Neuronal stem cell (in vitro differentiated cells): ENCODE measurements around the gene HNRNPLL.

Experiments used
- DNase-seq: peaks from one replicate; pipeline ENCODE4 v3.0.0-alpha.2; 2013; ENCODE audit warnings: low spot score
- H2AFZ ChIP-seq: one replicate; pipeline ENCODE4 v1.6.1; 2013; ENCODE audit warnings: mild to moderate bottlenecking, low read length, inconsistent platforms
- H2AK5ac ChIP-seq: 2 replicates; pipeline ENCODE4 v1.6.1; 2013; ENCODE audit warnings: low read depth, mild to moderate bottlenecking, inconsistent platforms, low read length, moderate library complexity, mixed read lengths
- H2BK120ac ChIP-seq: 2 replicates; pipeline ENCODE4 v1.6.1; 2013; ENCODE audit warnings: low read depth, mild to moderate bottlenecking, inconsistent platforms, low read length, moderate library complexity, mixed read lengths
- H2BK12ac ChIP-seq: one replicate; pipeline ENCODE4 v1.6.1; 2013; ENCODE audit warnings: low read length, inconsistent platforms
- H2BK15ac ChIP-seq: 2 replicates; pipeline ENCODE4 v1.6.1; 2013; ENCODE audit warnings: mild to moderate bottlenecking, low read length, inconsistent platforms, mixed read lengths
- H2BK5ac ChIP-seq: one replicate; pipeline ENCODE4 v1.6.1; 2013; ENCODE audit warnings: inconsistent platforms, mild to moderate bottlenecking, low read length, moderate library complexity
- H3K14ac ChIP-seq: one replicate; pipeline ENCODE4 v1.6.1; 2013; ENCODE audit warnings: low read length, inconsistent platforms
- H3K18ac ChIP-seq: 2 replicates; pipeline ENCODE4 v1.6.1; 2013; ENCODE audit warnings: low read length, inconsistent platforms
- H3K23ac ChIP-seq: 2 replicates; pipeline ENCODE4 v1.6.1; 2013; ENCODE audit warnings: low read depth, mild to moderate bottlenecking, mixed read lengths, low read length, inconsistent platforms; ENCODE audit not compliant: poor library complexity
- H3K27ac ChIP-seq: replicated peaks from 3 replicates; pipeline ENCODE4 v1.5.1; 2013; ENCODE audit warnings: low read length, inconsistent platforms
- H3K27me3 ChIP-seq, 3 experiments: 2 replicates each; pipeline ENCODE4 v1.6.1; 2013; ENCODE audit warnings: low read length in 3 of 3, mild to moderate bottlenecking in 2 of 3, inconsistent platforms in 1 of 3, low read depth in 1 of 3, mixed read lengths in 1 of 3, moderate library complexity in 1 of 3; ENCODE audit not compliant: control insufficient read depth in 3 of 3, insufficient read depth in 3 of 3
- H3K36me3 ChIP-seq, 2 donors: replicated peaks in 1 of 2; 2 replicates each; pipeline ENCODE4 v1.6.1; 2013; ENCODE audit warnings: low read length in 2 of 2; ENCODE audit not compliant: control insufficient read depth in 2 of 2, insufficient read depth in 2 of 2
- H3K4ac ChIP-seq: 2 replicates; pipeline ENCODE4 v1.6.1; 2013; ENCODE audit warnings: inconsistent platforms, mild to moderate bottlenecking, low read length, moderate library complexity
- H3K4me1 ChIP-seq, 2 donors: 1 replicate in 1 of 2; 2 replicates in 1 of 2; pipeline ENCODE4 v1.6.1; 2013; ENCODE audit warnings: low read length in 2 of 2, low read depth in 1 of 2; ENCODE audit not compliant: control insufficient read depth in 2 of 2, insufficient read depth in 1 of 2
- H3K4me2 ChIP-seq: one replicate; pipeline ENCODE4 v1.6.1; 2013; ENCODE audit warnings: mild to moderate bottlenecking, low read length, inconsistent platforms; ENCODE audit not compliant: insufficient read depth, poor library complexity, severe bottlenecking
- H3K4me3 ChIP-seq, 2 donors: 2 replicates each; pipeline ENCODE4 v1.5.1; 2013; ENCODE audit warnings: low read length in 2 of 2, mild to moderate bottlenecking in 2 of 2, inconsistent platforms in 1 of 2, moderate library complexity in 1 of 2
- H3K79me1 ChIP-seq: one replicate; pipeline ENCODE4 v1.6.1; 2013; ENCODE audit warnings: low read depth, mild to moderate bottlenecking, inconsistent platforms, low read length, moderate library complexity
- H3K9ac ChIP-seq: one replicate; pipeline ENCODE4 v1.6.1; 2013; ENCODE audit warnings: mild to moderate bottlenecking, low read depth, low read length, inconsistent platforms; ENCODE audit not compliant: poor library complexity
- H3K9me3 ChIP-seq, 2 donors: replicated peaks in 1 of 2; 2 replicates each; pipeline versions ENCODE3 to v1.6.1; 2013; ENCODE audit warnings: low read length in 2 of 2, mild to moderate bottlenecking in 2 of 2, inconsistent platforms in 1 of 2, low read depth in 1 of 2, mixed read lengths in 1 of 2, moderate library complexity in 1 of 2; ENCODE audit not compliant: control insufficient read depth in 2 of 2, insufficient read depth in 1 of 2
- H4K8ac ChIP-seq: one replicate; pipeline ENCODE4 v1.6.1; 2013; ENCODE audit warnings: low read depth, mild to moderate bottlenecking, inconsistent platforms, low read length, moderate library complexity
- H4K91ac ChIP-seq: one replicate; pipeline ENCODE4 v1.6.1; 2013; ENCODE audit warnings: low read length, low read depth, mild to moderate bottlenecking, inconsistent platforms; ENCODE audit not compliant: poor library complexity
- WGBS, 2 donors: extraction: QIAGEN DNeasy Blood & Tissue Kit; methylation state at CpG; one replicate each; pipeline ENCODE4 v1.1.7; 2013; ENCODE audit warnings: missing lambda C conversion rate in 2 of 2, mixed read lengths in 1 of 2; ENCODE audit not compliant: insufficient read length in 2 of 2, insufficient replicate concordance in 1 of 2; ENCODE audit errors: extremely low coverage in 2 of 2; 5-methylcytosine and 5-hydroxymethylcytosine counted together

The HNRNPLL gene

GRCh38 chr2:38527338-38528007, 75.3 kb downstream of the HNRNPLL start:
- no peak overlapping the region for H3K9ac ChIP-seq
- no peak overlapping the region for H2BK12ac ChIP-seq
- H3K4ac ChIP-seq = no peak overlapping the region
- H3K27ac ChIP-seq = no peak overlapping the region
- no peak overlapping the region for H2BK120ac ChIP-seq
- no peak for DNase-seq
- H3K14ac ChIP-seq = no peak overlapping the region
- no peak overlapping the region for H4K91ac ChIP-seq
- H3K4me1 ChIP-seq = peaks cover 0 to 10% of the 10 kb centered on the region in 2 donors
- peak overlapping the region; percentile 90 for H2AFZ ChIP-seq
- no peaks in the 10 kb centered on the region for H3K36me3 ChIP-seq
- no peak overlapping the region for H2BK15ac ChIP-seq
- H3K27me3 ChIP-seq = peaks cover 0 to 56% (median 0%) of the 10 kb centered on the region in 3 experiments
- H3K4me3 ChIP-seq = peak overlapping the region in 1 of 2 donors; percentile 37
- H2AK5ac ChIP-seq = no peak overlapping the region
- no peaks in the 10 kb centered on the region for H3K79me1 ChIP-seq
- H3K18ac ChIP-seq = no peak overlapping the region
- WGBS, 2 donors = 100% methylated on average over 2 of the region's 5 CpGs; no CpG with 5 or more reads in 1 of the 2 donors
- H2BK5ac ChIP-seq = no peak overlapping the region
- H3K4me2 ChIP-seq = no peak overlapping the region
- H3K23ac ChIP-seq = no peak overlapping the region
- no peak overlapping the region for H4K8ac ChIP-seq
- H3K9me3 ChIP-seq = no peaks in the 10 kb centered on the region

GRCh38 chr2:38526195-38526594, 76.5 kb downstream of the HNRNPLL start:
- no peak overlapping the region for H3K4ac ChIP-seq
- no peak overlapping the region for H3K9ac ChIP-seq
- no peak overlapping the region for H3K18ac ChIP-seq
- H3K27me3 ChIP-seq = peaks cover 0 to 58% (median 0%) of the 10 kb centered on the region in 3 experiments
- no peak overlapping the region for H2AK5ac ChIP-seq
- no peak overlapping the region for H2BK12ac ChIP-seq
- no peak overlapping the region for H3K14ac ChIP-seq
- H3K27ac ChIP-seq = no peak overlapping the region
- H4K91ac ChIP-seq = no peak overlapping the region
- WGBS, 2 donors = no CpG with 5 or more reads among the region's 2 CpGs
- no peak overlapping the region for H2BK120ac ChIP-seq
- H2BK15ac ChIP-seq = no peak overlapping the region
- no peak overlapping the region for H4K8ac ChIP-seq
- no peaks in the 10 kb centered on the region for H3K36me3 ChIP-seq
- H3K4me2 ChIP-seq = no peak overlapping the region
- H3K4me1 ChIP-seq = peaks cover 0 to 10% of the 10 kb centered on the region in 2 donors
- no peak overlapping the region for H2BK5ac ChIP-seq
- no peak for DNase-seq
- H3K4me3 ChIP-seq = no peak overlapping the region
- no peaks in the 10 kb centered on the region for H3K79me1 ChIP-seq
- H3K23ac ChIP-seq = no peak overlapping the region
- no peaks in the 10 kb centered on the region for H3K9me3 ChIP-seq
- no peak overlapping the region for H2AFZ ChIP-seq

- Histone ChIP-seq H4K91ac (no peak overlapping the region), H3K23ac (no peak overlapping the region), H2AK5ac (no peak overlapping the region), H3K4me1 (peaks cover 0 to 10% of the 10 kb centered on the region in 2 donors), H3K9me3 (no peaks in the 10 kb centered on the region), H3K4ac (no peak overlapping the region), H2AFZ (no peak overlapping the region), H2BK5ac (no peak overlapping the region), H3K27ac (no peak overlapping the region), H2BK12ac (no peak overlapping the region), H3K9ac (no peak overlapping the region), H2BK120ac (no peak overlapping the region), H3K36me3 (no peaks in the 10 kb centered on the region), H3K4me3 (no peak overlapping the region), H3K18ac (no peak overlapping the region), H4K8ac (no peak overlapping the region), H3K79me1 (no peaks in the 10 kb centered on the region), H3K14ac (peak overlapping the region; percentile 71), H3K4me2 (no peak overlapping the region), H3K27me3 (peaks cover 0 to 61% (median 0%) of the 10 kb centered on the region in 3 experiments), H2BK15ac (peak overlapping the region; percentile 47)
- no CpG with 5 or more reads among the region's 3 CpGs for WGBS, 2 donors
- no peak for DNase-seq
Observed at GRCh38 chr2:38524580-38524979, 78.1 kb downstream of the HNRNPLL start.

- no peak overlapping the region for H4K8ac ChIP-seq
- no peaks in the 10 kb centered on the region for H3K79me1 ChIP-seq
- no peak overlapping the region for H3K4me2 ChIP-seq
- H4K91ac ChIP-seq = no peak overlapping the region
- no CpG with 5 or more reads among the region's 11 CpGs for WGBS, 2 donors
- H3K23ac ChIP-seq = no peak overlapping the region
- H3K27ac ChIP-seq = no peak overlapping the region
- peaks cover 0 to 10% of the 10 kb centered on the region in 2 donors for H3K4me1 ChIP-seq
- H3K14ac ChIP-seq = no peak overlapping the region
- no peak overlapping the region for H2AK5ac ChIP-seq
- H3K9ac ChIP-seq = no peak overlapping the region
- no peaks in the 10 kb centered on the region for H3K9me3 ChIP-seq
- no peak overlapping the region for H3K4ac ChIP-seq
- peaks cover 0 to 56% (median 0%) of the 10 kb centered on the region in 3 experiments for H3K27me3 ChIP-seq
- no peak overlapping the region for H2BK120ac ChIP-seq
- no peak overlapping the region for H3K4me3 ChIP-seq
- no peak overlapping the region for H2BK5ac ChIP-seq
- no peak overlapping the region for H2BK12ac ChIP-seq
- no peak overlapping the region for H2AFZ ChIP-seq
- H2BK15ac ChIP-seq = no peak overlapping the region
- no peak overlapping the region for H3K18ac ChIP-seq
- DNase-seq = no peak
- no peaks in the 10 kb centered on the region for H3K36me3 ChIP-seq
Observed at GRCh38 chr2:38523728-38524437, 78.8 kb downstream of the HNRNPLL start.
